Stomach smooth muscle (tissue), 2 donors: Measurements from ENCODE around the gene TMEFF1.
"Not testable (repeated sequence)": the region's sequence is repeated elsewhere in the genome, so short reads cannot be mapped to it uniquely, and the experiment has no call there.

Experiments used
- H3K27ac ChIP-seq: one replicate; pipeline ENCODE4 v1.7.0; 2013; ENCODE audit warnings: mild to moderate bottlenecking, low read length, inconsistent platforms
- H3K27me3 ChIP-seq, 2 donors: one replicate each; pipeline ENCODE4 v1.7.0; 2013; ENCODE audit warnings: low read length in 2 of 2; ENCODE audit not compliant: insufficient read depth in 2 of 2, control insufficient read depth in 1 of 2
- H3K36me3 ChIP-seq, 2 donors: one replicate each; pipeline ENCODE4 v1.7.0; 2013; ENCODE audit warnings: low read length in 2 of 2; ENCODE audit not compliant: control insufficient read depth in 2 of 2, insufficient read depth in 2 of 2
- H3K4me1 ChIP-seq: one replicate; pipeline ENCODE4 v1.7.0; 2013; ENCODE audit warnings: low read length; ENCODE audit not compliant: control insufficient read depth, insufficient read depth
- H3K4me3 ChIP-seq, 2 donors: one replicate each; pipeline ENCODE4 v1.7.0; 2013; ENCODE audit warnings: low read length in 2 of 2
- H3K9ac ChIP-seq, 2 donors: one replicate each; pipeline ENCODE4 v1.7.0; 2013; ENCODE audit warnings: low read length in 2 of 2, mild to moderate bottlenecking in 1 of 2
- H3K9me3 ChIP-seq, 2 donors: one replicate each; pipeline ENCODE4 v1.7.0; 2013; ENCODE audit warnings: low read length in 2 of 2; ENCODE audit not compliant: control insufficient read depth in 2 of 2
- donor health status: healthy.
- donor health status: Pancreatic carcinoma.

Gene TMEFF1

GRCh38 chr9:100492952-100493351, 20.0 kb downstream of the TMEFF1 start:
- Histone ChIP-seq H3K4me1 (no peaks in the 10 kb centered on the region), H3K27me3 (no peaks in the 10 kb centered on the region), H3K9me3 (no peaks in the 10 kb centered on the region), H3K4me3 (no peak overlapping the region), H3K27ac (no peak overlapping the region), H3K36me3 (no peaks in the 10 kb centered on the region), H3K9ac (no peak overlapping the region)

GRCh38 chr9:100498592-100498991, 25.6 kb downstream of the TMEFF1 start:
- Histone ChIP-seq H3K4me3 (no peak overlapping the region), H3K9ac (no peak overlapping the region), H3K27me3 (no peaks in the 10 kb centered on the region), H3K4me1 (no peaks in the 10 kb centered on the region), H3K9me3 (peaks cover 0 to 3% of the 10 kb centered on the region in 2 donors), H3K27ac (no peak overlapping the region), H3K36me3 (no peaks in the 10 kb centered on the region)

- no peaks in the 10 kb centered on the region for H3K36me3 ChIP-seq
- H3K27me3 ChIP-seq: no peaks in the 10 kb centered on the region
- H3K4me1 ChIP-seq: no peaks in the 10 kb centered on the region
- H3K9ac ChIP-seq: no peak overlapping the region
- H3K27ac ChIP-seq: no peak overlapping the region
- H3K9me3 ChIP-seq: peaks cover 0 to 3% of the 10 kb centered on the region in 2 donors
- no peak overlapping the region for H3K4me3 ChIP-seq
Observed at GRCh38 chr9:100499460-100499859, 26.5 kb downstream of the TMEFF1 start.

- no peak overlapping the region for H3K9ac ChIP-seq
- no peaks in the 10 kb centered on the region for H3K27me3 ChIP-seq
- peaks cover 0 to 3% of the 10 kb centered on the region in 2 donors for H3K9me3 ChIP-seq
- H3K4me3 ChIP-seq: no peak overlapping the region
- H3K36me3 ChIP-seq: no peaks in the 10 kb centered on the region
- H3K27ac ChIP-seq: no peak overlapping the region
- H3K4me1 ChIP-seq: no peaks in the 10 kb centered on the region
Observed at GRCh38 chr9:100499866-100500265, 26.9 kb downstream of the TMEFF1 start.

- Histone ChIP-seq H3K27ac (no peak overlapping the region), H3K9me3 (peaks cover 0 to 3% of the 10 kb centered on the region in 2 donors), H3K4me1 (no peaks in the 10 kb centered on the region), H3K9ac (no peak overlapping the region), H3K36me3 (no peaks in the 10 kb centered on the region), H3K4me3 (no peak overlapping the region), H3K27me3 (no peaks in the 10 kb centered on the region)
Observed at GRCh38 chr9:100505564-100506159, 32.7 kb downstream of the TMEFF1 start.

- H3K27ac ChIP-seq, H3K27me3 ChIP-seq, H3K36me3 ChIP-seq, H3K9ac ChIP-seq, H3K9me3 ChIP-seq, H3K4me1 ChIP-seq, H3K4me3 ChIP-seq: not testable (repeated sequence)
Observed at GRCh38 chr9:100507350-100507749, 34.4 kb downstream of the TMEFF1 start.

GRCh38 chr9:100511205-100511604, 38.3 kb downstream of the TMEFF1 start:
- H3K9me3 ChIP-seq: no peaks in the 10 kb centered on the region
- no peaks in the 10 kb centered on the region for H3K27me3 ChIP-seq
- H3K4me1 ChIP-seq: no peaks in the 10 kb centered on the region
- H3K36me3 ChIP-seq: no peaks in the 10 kb centered on the region
- no peak overlapping the region for H3K4me3 ChIP-seq
- H3K9ac ChIP-seq: no peak overlapping the region
- H3K27ac ChIP-seq: no peak overlapping the region

- H3K27ac ChIP-seq: no peak overlapping the region
- H3K9ac ChIP-seq: no peak overlapping the region
- no peaks in the 10 kb centered on the region for H3K9me3 ChIP-seq
- no peaks in the 10 kb centered on the region for H3K36me3 ChIP-seq
- no peaks in the 10 kb centered on the region for H3K4me1 ChIP-seq
- no peak overlapping the region for H3K4me3 ChIP-seq
- H3K27me3 ChIP-seq: no peaks in the 10 kb centered on the region
Observed at GRCh38 chr9:100515578-100516494, 42.9 kb downstream of the TMEFF1 start.

- Histone ChIP-seq H3K27ac (no peak overlapping the region), H3K4me1 (no peaks in the 10 kb centered on the region), H3K36me3 (no peaks in the 10 kb centered on the region), H3K27me3 (no peaks in the 10 kb centered on the region), H3K9me3 (no peaks in the 10 kb centered on the region), H3K4me3 (no peak overlapping the region), H3K9ac (no peak overlapping the region)
Observed at GRCh38 chr9:100521282-100521681, 48.3 kb downstream of the TMEFF1 start.

GRCh38 chr9:100525563-100525962, 52.6 kb downstream of the TMEFF1 start:
- H3K9me3 ChIP-seq: no peaks in the 10 kb centered on the region
- no peak overlapping the region for H3K27ac ChIP-seq
- no peaks in the 10 kb centered on the region for H3K27me3 ChIP-seq
- H3K9ac ChIP-seq: no peak overlapping the region
- H3K4me3 ChIP-seq: no peak overlapping the region
- no peaks in the 10 kb centered on the region for H3K4me1 ChIP-seq
- H3K36me3 ChIP-seq: no peaks in the 10 kb centered on the region
